K562 (cell line): ENCODE results near the gene FTSJ3. TPM values are rescaled to one million over a fixed set of nuclear protein-coding genes. Genes with fewer than 3 reads are reported as not detected.

Source experiments
- BCOR ChIP-seq: fragments of 450-650 bp; IDR thresholded peaks from 2 replicates; pipeline ENCODE4 v1.6.1; 2016
- CEBPG ChIP-seq, 3 experiments: fragments of 200-800 bp in 1 of 3; sonication (Bioruptor generic) in 1 of 3; sonication (generic) in 1 of 3; formaldehyde crosslinking in 1 of 3; IDR thresholded peaks in 2 of 3; conservative IDR thresholded peaks in 1 of 3; 2 replicates each; pipeline versions ENCODE4 v1.6.1 to v1.8.0; 2016 to 2022; ENCODE audit warnings: missing compliant biosample characterization in 2 of 3, missing genetic modification characterization in 2 of 3, mild to moderate bottlenecking in 1 of 3, missing genetic modification reagents in 1 of 3
- GTF2F1 ChIP-seq: IDR thresholded peaks from 2 replicates; pipeline ENCODE4 v1.6.1; 2011; ENCODE audit warnings: low read depth, low read length, improper control_type of control experiment
- MEIS2 ChIP-seq: fragments of 450-650 bp; IDR thresholded peaks from 2 replicates; pipeline ENCODE4 v1.6.1; 2014; ENCODE audit warnings: mild to moderate bottlenecking; ENCODE audit not compliant: partially characterized antibody
- MYBL2 ChIP-seq, 2 experiments: fragments of 450-650 bp in 1 of 2; sonication (generic) in 1 of 2; formaldehyde crosslinking in 1 of 2; IDR thresholded peaks; 2 replicates each; pipeline versions ENCODE4 v1.6.1 to v1.8.1; 2017 to 2022; ENCODE audit warnings: borderline replicate concordance in 1 of 2, inconsistent platforms in 1 of 2, low read depth in 1 of 2, mild to moderate bottlenecking in 1 of 2, missing genetic modification reagents in 1 of 2, moderate library complexity in 1 of 2
- NCOA6 ChIP-seq: fragments of 450-650 bp; IDR thresholded peaks from 2 replicates; pipeline ENCODE4 v1.6.1; 2017; ENCODE audit warnings: mild to moderate bottlenecking
- RFX1 ChIP-seq: fragments of 450-650 bp; IDR thresholded peaks from 2 replicates; pipeline ENCODE4 v1.6.1; 2016; ENCODE audit warnings: mild to moderate bottlenecking, moderate library complexity
- RHOXF2B ChIP-seq: fragments of 250-450 bp; sonication (Bioruptor Pico); conservative IDR thresholded peaks from 2 replicates; pipeline ENCODE4 v1.5.1; 2021
- ZBTB17 ChIP-seq: fragments of 450-650 bp; formaldehyde crosslinking; IDR thresholded peaks from 2 replicates; pipeline ENCODE4 v1.4.0; 2020; ENCODE audit warnings: mild to moderate bottlenecking
- ZBTB8A ChIP-seq: fragments of 450-650 bp; IDR thresholded peaks from 2 replicates; pipeline ENCODE4 v1.6.1; 2018; ENCODE audit warnings: mild to moderate bottlenecking, moderate library complexity; ENCODE audit not compliant: partially characterized antibody
- ZKSCAN8 ChIP-seq: fragments of 200-800 bp; sonication (Bioruptor generic); IDR thresholded peaks from 2 replicates; pipeline ENCODE4 v1.6.1; 2016; ENCODE audit warnings: missing genetic modification characterization, missing compliant biosample characterization
- ZZZ3 ChIP-seq: fragments of 450-650 bp; IDR thresholded peaks from 2 replicates; pipeline ENCODE4 v1.6.1; 2016; ENCODE audit warnings: antibody characterized with exemption, mild to moderate bottlenecking, moderate library complexity
- polyA plus RNA-seq, 8 experiments: library from polyadenylated mRNA; depleted of rRNA in 4 of 8; stranded (reverse) in 5 of 8; unstranded in 3 of 8; fragments of >200 nt; fragmentation: Nextera tagmentation in 2 of 8; fragmentation: Illumina TruSeq in 1 of 8; extraction: Ambion mirVana in 2 of 8; extraction: Trizol in 1 of 8; gene quantifications; 2 replicates each; pipeline versions ENCODE4 v1.2.1 to v1.2.3, GENCODE V29; 2011 to 2014; ENCODE audit warnings: inconsistent platforms in 1 of 8, missing spikeins in 1 of 8
- total RNA-seq, 7 experiments: library from RNA; depleted of rRNA in 6 of 7; stranded (reverse); fragments of >200 nt in 6 of 7; fragmentation: Illumina TruSeq in 2 of 7; extraction: Trizol in 2 of 7; gene quantifications; 2 replicates each; pipeline versions ENCODE4 v1.2.1 to v1.2.3, GENCODE V29; 2011 to 2021; ENCODE audit warnings: low replicate concordance in 1 of 7
- TF ChIP-seq, protein P1 (sequence below): sonication (generic); formaldehyde crosslinking; IDR thresholded peaks from 2 replicates; pipeline ENCODE4 v1.9.0; 2022; ENCODE audit warnings: mild to moderate bottlenecking, missing genetic modification reagents
- TF ChIP-seq, protein P2 (sequence below): fragments of 450-650 bp; IDR thresholded peaks from 2 replicates; pipeline ENCODE4 v1.6.1; 2016; ENCODE audit warnings: low read depth
- TF ChIP-seq, protein P3 (sequence below): fragments of 450-650 bp; formaldehyde crosslinking; IDR thresholded peaks from 2 replicates; pipeline ENCODE4 v1.4.0; 2022; ENCODE audit warnings: mild to moderate bottlenecking, moderate library complexity
- TF ChIP-seq, protein P4 (sequence below): fragments of 250-450 bp; sonication (Bioruptor Pico); IDR thresholded peaks from 2 replicates; pipeline ENCODE4 v1.5.0; 2021

Gene FTSJ3
- total and polyA plus RNA-seq, 9 of the 15 experiments (the other 6 are each of a cell fraction or from before 2014, with no cell fraction given), result 18.0 to 65.6 (median 52.4) TPM

DNA sequence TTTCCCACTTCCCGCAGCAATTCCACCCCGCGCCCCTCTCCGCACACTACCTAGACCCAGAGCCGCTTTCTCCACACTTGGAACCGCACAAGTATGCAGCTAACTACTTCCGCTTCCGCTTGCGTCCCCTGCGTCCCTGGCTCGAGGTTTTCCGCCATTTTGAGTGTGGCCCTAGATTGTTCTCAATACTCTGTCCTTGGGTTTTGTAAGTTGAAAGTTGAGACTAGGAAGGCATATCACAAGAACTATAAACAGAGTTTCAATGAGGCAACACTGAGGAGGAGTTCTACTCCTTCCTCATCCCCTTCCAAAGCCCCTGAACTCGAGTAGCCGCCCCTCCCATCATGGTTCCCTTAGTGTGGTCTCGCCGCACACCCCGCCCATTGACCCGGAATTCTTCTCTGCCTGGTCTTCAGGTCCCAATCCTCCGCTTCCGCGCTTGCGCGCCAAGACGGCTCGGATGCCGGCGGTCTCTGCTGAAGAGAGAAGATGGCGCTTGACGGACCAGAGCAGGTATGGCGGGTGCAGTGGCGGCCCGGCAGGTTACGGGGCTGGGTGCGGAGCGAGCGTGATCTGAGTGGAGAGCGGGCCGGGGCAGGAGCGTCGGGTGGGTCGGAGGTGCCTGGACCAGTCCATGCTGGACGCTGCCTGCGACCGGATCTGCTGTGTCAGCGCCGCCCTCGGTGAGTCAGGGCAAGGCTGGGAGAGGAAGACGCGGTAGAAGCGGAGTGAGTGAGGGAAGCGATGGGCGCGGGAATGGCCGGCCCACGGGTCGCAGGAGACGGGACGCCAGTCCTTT lies at the start of gene FTSJ3, which contains the start of gene PSMC5 (continued):
- TF ChIP-seq ZKSCAN8 (CRISPR knock-in tag) (no peak), NCOA6 (peak; percentile 86), CEBPG (CRISPR knock-in tag; IDR thresholded peaks at IDR 0.05) (no peak; the same call in 1 of the 2 replicates), CEBPG (tag; conservative IDR thresholded peaks at IDR 0.05 in 1 of 2, IDR thresholded peaks at IDR 0.05 in 1 of 2) (no peak), RFX1 (no peak), BCOR (no peak; the same call in 1 of the 2 replicates), MEIS2 (peak; percentile 3), GTF2F1 (no peak), RHOXF2B (CRISPR knock-in tag) (0 out of 2 replicates have a peak, but pooled peaks have one; percentile 62), ZZZ3 (0 out of 2 replicates have a peak, but pooled peaks have one; percentile 47), ZBTB8A (no peak), MYBL2 (IDR thresholded peaks at IDR 0.05; ENCODE audit: low read depth) (no peak), MYBL2 (CRISPR knock-in tag; IDR thresholded peaks at IDR 0.05; ENCODE audit: borderline replicate concordance) (no peak), ZBTB17 (0 out of 2 replicates have a peak, but pooled peaks have one; percentile 44)
- TF ChIP-seq, protein P1, sequence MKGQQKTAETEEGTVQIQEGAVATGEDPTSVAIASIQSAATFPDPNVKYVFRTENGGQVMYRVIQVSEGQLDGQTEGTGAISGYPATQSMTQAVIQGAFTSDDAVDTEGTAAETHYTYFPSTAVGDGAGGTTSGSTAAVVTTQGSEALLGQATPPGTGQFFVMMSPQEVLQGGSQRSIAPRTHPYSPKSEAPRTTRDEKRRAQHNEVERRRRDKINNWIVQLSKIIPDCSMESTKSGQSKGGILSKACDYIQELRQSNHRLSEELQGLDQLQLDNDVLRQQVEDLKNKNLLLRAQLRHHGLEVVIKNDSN (CRISPR knock-in tag), result no peak
- TF ChIP-seq, protein P2, sequence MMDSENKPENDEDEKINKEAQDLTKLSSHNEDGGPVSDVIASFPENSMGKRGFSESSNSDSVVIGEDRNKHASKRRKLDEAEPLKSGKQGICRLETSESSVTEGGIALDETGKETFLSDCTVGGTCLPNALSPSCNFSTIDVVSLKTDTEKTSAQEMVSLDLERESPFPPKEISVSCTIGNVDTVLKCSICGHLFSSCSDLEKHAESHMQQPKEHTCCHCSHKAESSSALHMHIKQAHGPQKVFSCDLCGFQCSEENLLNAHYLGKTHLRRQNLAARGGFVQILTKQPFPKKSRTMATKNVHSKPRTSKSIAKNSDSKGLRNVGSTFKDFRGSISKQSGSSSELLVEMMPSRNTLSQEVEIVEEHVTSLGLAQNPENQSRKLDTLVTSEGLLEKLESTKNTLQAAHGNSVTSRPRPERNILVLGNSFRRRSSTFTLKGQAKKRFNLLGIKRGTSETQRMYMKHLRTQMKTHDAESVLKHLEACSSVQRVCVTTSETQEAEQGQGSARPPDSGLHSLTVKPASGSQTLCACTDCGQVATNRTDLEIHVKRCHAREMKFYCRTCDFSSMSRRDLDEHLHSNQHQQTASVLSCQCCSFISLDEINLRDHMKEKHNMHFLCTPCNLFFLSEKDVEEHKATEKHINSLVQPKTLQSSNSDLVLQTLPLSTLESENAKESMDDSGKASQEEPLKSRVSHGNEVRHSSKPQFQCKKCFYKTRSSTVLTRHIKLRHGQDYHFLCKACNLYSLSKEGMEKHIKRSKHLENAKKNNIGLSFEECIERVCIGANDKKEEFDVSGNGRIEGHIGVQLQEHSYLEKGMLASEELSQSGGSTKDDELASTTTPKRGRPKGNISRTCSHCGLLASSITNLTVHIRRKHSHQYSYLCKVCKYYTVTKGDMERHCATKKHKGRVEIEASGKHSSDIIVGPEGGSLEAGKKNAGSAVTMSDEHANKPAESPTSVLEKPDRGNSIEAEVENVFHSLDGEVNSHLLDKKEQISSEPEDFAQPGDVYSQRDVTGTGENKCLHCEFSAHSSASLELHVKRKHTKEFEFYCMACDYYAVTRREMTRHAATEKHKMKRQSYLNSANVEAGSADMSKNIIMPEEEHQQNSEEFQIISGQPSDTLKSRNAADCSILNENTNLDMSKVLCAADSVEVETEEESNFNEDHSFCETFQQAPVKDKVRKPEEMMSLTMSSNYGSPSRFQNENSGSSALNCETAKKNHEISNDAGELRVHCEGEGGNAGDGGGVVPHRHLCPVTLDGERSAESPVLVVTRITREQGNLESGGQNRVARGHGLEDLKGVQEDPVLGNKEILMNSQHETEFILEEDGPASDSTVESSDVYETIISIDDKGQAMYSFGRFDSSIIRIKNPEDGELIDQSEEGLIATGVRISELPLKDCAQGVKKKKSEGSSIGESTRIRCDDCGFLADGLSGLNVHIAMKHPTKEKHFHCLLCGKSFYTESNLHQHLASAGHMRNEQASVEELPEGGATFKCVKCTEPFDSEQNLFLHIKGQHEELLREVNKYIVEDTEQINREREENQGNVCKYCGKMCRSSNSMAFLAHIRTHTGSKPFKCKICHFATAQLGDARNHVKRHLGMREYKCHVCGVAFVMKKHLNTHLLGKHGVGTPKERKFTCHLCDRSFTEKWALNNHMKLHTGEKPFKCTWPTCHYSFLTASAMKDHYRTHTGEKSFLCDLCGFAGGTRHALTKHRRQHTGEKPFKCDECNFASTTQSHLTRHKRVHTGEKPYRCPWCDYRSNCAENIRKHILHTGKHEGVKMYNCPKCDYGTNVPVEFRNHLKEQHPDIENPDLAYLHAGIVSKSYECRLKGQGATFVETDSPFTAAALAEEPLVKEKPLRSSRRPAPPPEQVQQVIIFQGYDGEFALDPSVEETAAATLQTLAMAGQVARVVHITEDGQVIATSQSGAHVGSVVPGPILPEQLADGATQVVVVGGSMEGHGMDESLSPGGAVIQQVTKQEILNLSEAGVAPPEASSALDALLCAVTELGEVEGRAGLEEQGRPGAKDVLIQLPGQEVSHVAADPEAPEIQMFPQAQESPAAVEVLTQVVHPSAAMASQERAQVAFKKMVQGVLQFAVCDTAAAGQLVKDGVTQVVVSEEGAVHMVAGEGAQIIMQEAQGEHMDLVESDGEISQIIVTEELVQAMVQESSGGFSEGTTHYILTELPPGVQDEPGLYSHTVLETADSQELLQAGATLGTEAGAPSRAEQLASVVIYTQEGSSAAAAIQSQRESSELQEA, result no peak
- TF ChIP-seq, protein P3, sequence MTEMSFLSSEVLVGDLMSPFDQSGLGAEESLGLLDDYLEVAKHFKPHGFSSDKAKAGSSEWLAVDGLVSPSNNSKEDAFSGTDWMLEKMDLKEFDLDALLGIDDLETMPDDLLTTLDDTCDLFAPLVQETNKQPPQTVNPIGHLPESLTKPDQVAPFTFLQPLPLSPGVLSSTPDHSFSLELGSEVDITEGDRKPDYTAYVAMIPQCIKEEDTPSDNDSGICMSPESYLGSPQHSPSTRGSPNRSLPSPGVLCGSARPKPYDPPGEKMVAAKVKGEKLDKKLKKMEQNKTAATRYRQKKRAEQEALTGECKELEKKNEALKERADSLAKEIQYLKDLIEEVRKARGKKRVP (CRISPR knock-in tag), result no peak
- TF ChIP-seq, protein P4, sequence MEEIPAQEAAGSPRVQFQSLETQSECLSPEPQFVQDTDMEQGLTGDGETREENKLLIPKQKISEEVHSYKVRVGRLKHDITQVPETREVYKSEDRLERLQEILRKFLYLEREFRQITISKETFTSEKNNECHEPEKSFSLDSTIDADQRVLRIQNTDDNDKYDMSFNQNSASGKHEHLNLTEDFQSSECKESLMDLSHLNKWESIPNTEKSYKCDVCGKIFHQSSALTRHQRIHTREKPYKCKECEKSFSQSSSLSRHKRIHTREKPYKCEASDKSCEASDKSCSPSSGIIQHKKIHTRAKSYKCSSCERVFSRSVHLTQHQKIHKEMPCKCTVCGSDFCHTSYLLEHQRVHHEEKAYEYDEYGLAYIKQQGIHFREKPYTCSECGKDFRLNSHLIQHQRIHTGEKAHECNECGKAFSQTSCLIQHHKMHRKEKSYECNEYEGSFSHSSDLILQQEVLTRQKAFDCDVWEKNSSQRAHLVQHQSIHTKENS (CRISPR knock-in tag), result no peak
